Superior temporal gyrus (tissue), 1 donor: ENCODE data around the gene SOBP.

ENCODE experiments used
- DNase-seq: peaks from one replicate; pipeline ENCODE4 v3.0.0-alpha.2; 2016; ENCODE audit errors: extremely low spot score

Gene SOBP

GRCh38 chr6:107523794-107524193 lies 33.9 kb downstream of the SOBP start:
- no peak for DNase-seq

- no peak for DNase-seq
Observed at GRCh38 chr6:107524626-107525025, 34.7 kb downstream of the SOBP start.

GRCh38 chr6:107531868-107532267 lies 42.0 kb downstream of the SOBP start:
- DNase-seq = no peak

DNA sequence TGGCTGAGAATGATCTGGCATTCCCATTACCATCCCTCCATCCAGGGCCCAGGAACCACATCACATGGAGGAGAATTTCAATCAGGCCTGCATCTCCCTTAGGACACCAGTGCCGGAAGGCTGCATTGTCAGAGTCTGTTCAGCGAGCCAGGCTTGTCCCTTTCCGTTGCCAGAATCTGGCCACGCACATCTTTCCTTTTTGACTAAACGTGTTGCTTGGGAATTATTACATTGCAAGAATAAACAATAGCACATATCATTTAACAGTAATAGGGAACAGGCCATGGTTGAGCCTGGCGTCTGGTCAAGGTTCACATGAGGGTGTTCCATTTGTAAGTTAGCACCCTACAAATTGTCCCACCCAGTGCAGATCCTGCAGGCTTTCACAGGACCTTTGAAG lies 42.8 kb downstream of the SOBP start:
- DNase-seq = no peak

DNA sequence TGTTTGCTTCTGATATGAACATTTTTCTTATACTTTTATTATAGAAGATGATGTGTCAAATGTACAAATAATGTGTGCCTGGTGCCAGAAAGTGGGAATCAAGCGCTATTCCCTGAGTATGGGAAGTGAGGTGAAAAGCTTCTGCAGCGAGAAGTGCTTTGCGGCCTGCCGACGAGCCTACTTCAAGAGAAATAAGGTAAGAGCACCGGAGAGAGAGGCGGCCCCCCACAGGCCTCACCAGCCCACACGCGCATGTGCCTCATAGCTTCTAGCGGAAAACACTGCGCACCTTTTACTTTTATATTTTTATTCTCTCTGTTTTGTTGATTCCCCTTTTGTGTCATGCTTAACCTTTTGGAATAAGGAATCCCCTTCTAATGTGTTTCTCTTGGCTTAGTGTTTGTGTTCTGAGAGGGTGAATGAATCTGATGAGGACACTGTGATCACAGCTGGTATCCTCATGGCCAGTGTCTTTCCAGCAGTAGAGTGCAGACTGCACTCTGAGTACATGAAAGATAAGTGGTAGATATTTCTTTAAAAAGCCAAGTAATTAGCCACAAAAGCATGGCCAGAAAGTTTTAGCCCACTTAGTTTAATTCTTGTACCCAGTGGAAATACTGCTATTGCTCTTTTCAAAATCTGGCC lies 43.6 kb downstream of the SOBP start:
- no peak for DNase-seq

DNA sequence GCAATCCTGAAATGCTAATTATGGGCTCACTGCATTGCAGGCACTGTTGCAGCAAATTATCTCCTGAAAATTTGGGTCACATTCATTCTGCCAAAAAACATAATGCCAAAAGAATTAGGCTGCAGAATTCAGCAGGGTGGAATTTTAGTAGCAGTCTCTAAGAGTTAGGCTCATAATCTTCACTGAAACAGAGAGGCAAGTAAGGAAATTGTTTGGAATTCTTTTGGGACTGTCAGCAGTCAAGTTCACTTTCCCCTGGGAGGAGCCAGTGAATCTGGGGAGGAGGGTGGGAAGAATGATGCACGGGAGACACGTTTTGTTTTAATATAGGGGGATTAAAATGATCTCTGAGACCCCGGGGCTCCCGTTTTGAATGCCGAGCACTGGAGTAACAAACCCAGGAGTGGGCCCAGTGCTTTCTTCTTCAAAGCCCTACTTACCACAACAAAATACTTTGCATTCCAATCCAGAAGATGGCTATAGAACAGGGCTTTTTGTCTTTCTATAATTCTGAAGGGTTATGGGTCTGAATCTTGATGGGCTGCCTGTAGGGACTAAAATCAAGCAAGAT lies 44.7 kb downstream of the SOBP start:
- DNase-seq = no peak

- no peak for DNase-seq
Observed at GRCh38 chr6:107535626-107536025, 45.7 kb downstream of the SOBP start.

DNA sequence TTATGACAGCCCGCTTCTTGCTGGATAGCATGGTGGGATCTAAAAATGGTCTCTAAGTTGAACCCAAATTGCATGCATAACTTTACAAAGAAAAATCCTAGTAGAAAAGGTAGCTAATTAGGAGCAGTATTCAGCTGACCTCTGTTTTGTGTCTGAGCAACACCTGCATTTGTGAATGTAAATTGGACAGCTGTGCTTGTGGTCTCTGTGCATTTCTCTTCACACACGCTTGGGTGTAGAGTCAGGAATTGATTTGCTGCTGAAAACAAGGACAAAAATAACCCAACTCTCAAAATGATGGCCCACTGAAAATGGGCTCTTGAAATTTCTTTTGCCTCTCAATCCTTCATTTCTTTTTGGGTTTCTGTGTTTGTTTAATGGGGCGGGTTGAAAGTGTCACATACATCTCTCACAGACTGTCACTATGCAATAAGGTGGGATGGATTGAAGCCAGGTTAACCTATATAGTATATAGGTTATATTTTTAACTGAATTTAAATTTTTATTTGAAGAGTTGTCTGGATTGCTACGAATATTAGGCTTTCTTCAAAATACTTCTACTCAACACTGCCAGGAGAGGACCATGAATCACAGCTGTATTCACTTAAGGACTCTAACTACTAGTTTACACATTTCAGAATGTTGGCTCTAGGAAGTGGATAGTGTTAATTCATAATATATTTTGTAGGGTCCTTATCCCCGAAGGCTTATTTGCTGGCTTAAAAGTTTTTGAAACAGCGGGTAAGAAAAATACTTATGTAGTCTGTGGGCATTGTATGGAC lies 46.5 kb downstream of the SOBP start:
- DNase-seq = no peak

DNA sequence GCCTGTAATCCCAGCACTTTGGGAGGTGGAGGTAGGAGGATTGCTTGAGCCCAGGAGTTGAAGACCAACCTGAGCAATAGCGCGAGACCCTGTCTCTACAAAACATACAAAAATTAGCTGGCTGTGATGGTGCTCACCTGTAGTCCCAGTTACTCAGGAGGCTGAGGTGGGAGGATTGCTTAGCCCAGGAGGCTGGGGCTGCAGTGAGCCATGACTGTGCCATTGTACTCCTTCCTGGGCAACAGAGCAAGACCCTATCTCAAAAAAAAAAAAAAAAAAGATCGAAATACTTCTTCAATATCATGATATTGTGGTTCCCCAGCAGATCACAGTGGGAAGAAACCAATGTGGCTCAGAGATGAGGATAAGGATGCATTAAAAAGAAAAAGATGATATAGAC lies 47.6 kb downstream of the SOBP start:
- DNase-seq = no peak

DNA sequence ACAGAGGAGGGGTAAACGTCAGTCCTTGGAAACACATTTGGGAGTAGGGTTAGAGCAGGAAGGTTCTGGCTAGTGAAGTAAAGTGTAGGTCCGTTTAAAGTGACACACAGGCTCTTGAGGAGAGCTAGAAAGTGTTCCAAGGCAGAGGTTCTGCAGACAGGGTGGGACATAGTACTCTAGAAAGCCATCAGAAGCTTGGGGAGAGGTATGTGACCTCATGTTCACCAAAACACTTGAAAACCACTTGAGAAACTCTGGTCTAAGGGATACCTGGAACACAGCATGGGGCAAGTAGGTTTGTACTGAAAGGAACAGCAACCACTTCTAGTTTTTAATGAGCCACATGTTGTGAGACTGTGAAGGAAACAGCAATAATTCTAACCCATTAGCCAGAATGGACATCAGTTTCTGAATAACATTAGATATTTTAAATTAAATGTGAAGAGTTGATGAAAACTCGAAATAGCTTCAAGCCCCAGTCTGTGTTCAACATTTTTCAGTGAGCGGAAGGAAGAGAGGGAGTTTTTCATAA lies 49.0 kb downstream of the SOBP start:
- no peak for DNase-seq

- no peak for DNase-seq
Observed at GRCh38 chr6:107539409-107539808, 49.5 kb downstream of the SOBP start.

DNA sequence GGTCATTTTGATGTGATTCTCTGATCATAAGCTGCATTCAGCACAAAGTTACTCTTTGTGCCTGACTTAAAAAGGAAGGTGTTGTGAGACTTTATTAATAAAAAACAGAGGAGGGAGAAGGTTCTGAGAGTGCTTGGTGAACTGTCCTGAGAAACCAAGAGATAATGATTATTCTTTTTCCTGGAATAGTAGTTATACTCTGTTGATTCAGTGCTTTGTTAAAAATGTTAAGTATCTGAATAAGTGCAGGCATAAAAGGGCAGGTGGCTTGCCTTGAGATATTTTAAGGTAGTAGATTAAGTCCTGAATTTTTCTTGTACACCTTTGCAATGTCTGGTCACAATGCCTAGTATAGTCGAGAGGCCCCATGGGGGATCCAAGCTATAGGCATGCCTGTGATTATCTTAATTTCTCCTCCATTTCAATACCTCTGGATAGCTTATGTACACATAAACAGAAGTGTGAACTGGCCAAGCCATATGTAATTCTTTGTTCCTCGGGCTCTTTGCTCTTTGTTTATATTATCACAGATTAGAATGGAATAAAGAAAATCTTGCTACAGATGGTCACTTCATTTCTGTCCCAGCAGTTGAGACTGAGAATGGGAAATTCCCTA lies 50.0 kb downstream of the SOBP start:
- no peak for DNase-seq

DNA sequence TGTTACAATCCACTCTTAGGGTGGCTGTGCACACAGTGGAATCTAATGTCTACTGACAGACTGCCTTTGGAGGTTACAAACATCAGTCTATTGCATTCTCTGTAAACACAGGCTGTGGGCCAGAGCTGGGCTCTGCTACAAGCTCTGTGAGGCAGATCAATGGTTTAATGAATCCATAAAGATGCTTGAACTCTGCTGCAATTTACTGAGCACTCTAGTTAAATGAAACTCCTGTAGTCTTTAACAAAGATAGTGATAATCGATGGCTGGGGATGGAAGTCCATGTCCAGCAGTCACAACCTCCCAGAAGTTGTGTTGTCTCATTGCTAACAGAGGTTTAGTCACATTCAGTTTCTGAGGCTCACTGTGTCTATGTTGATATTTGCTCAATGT lies 50.5 kb downstream of the SOBP start:
- no peak for DNase-seq

DNA sequence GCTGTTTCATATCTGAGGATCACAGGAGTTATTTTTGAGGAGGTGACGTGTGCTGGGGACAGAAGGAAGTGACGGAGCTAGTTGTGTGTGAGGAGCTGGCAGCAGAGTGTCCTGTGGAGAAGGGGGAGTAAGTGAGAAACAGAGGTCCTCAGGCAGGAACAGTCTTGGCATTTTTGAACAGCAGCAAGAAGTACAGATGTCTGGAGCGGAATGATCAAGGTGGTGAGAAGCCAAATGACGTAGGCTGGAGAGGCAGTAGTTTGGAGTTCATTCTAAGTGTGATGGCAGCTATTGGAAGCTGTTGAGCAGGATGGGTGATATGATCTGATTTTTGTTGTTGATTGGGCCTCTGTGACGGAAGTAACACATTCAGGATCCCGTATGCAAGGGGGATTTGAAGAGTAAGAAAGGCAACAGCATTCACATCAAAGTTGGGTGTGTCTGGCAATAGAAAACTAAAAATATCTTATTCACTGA lies 52.3 kb downstream of the SOBP start:
- no peak for DNase-seq

GRCh38 chr6:107543088-107543487 lies 53.2 kb downstream of the SOBP start:
- DNase-seq = no peak

DNA sequence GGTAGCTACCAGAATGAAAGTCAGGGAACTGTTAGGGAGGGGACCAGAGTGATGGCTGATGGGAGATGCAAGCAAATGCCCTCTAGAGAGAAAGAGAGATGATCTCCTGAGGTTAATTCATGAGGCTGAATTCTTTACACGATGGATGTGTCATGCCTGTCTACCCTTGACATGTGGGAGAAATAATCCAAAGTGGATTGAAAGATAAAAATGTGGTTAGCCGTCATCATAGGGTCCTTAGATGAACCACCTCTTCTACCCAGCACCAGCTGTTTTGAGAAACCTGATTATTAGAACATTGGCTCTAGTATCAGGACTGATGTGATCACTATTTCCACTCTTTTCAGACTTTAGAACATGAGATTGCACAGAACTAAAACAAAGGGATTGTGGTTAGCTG lies 53.6 kb downstream of the SOBP start:
- DNase-seq = no peak

- no peak for DNase-seq
Observed at GRCh38 chr6:107545763-107546162, 55.8 kb downstream of the SOBP start.

DNA sequence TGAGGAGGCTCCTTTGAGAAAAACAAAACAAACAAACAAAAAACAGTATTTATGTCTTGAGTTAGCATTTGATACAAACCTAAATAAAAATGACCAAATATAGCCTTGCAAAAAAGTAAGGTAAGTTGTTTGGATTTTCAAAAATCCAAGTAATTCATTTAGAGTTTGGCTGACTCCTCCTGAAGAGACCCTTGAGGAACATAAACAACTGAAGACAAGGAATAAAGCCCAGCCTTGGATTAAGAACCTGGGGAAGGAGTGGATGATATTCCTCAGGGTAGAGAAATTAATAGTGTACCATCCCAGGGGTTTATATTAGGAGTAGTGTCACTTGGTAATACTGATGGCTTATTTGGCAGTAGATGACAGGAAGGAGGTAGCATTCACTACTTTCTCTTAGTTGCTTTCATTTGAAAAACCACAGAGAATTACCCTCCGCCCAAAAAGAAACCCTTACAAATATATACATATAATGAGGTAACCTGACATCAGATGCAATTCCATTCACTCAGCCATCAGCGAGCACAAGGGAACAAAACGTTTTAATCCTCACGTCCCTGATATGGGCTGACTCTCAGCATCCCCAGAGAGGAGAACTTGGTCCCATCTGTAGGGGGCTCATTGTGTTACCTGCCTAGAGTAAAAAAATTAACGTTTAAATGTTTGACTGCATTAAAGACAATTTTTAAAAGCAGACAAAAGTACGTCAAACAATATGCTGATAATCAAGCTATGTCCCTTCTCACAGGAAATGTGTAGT lies 57.0 kb downstream of the SOBP start:
- DNase-seq = no peak

DNA sequence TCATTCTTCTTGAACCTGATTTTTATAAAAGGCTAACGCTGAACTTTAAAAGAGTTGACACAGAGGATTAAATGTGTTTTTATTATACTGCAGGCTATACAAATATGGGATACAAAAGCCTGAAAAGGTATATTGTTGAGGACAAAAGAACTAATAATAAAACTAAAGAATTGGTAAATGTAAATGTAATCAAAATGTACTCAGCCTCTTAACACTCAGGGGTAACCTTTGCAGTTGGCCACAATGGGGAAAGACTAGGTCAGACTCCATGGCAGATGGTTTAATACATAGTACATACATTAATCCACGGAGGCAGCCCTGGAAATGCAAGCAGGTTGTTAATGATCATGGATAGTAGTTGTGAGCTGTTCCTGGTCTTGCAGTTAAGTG lies 57.5 kb downstream of the SOBP start:
- DNase-seq = no peak

DNA sequence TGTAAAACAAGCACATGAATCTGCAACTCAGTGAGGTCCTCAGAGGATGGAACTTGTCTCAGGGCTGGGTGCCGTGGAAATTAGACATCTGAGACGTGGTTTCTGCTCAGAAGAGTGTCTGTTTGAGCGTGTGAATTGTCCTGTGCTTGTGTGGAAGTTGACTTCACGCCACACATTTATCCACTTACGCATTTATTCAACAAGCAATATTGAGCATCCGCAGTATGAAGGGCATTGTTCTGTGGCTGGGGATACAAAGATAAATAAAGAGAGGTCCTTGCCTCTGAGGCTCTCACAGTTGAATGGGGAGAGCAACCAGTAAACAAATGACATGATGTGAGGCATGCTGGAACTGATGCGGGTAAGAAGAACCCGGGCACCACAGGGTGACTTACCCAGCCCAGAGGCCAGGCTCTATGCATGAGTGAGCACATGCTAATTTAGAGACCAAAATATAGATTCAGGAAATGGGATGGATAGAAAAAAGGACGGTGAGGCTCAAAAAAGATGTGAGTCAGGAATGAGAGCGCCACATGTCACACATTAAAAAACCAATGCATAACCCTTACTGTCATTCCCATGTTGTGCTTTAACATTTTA lies 60.4 kb downstream of the SOBP start:
- DNase-seq = peak; percentile 73

DNA sequence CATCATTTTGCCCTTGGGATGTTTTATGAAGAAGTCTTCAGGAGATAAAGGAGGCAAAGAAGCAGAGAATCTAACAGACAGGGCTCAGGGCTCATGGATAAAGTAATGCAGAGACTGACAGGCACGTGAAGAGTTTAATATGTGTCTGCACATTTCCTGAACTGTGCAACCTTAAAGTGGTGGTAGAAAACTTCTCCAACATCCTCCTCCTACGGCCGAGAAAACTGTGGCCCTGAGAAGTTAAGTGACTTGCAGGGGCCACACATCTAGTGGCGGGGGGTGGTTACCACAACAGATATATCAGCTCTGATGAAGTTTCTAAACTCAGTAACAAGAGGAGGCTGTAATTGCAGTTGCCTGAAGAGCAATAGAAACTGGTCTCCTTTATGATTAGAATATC lies 61.0 kb downstream of the SOBP start:
- no peak for DNase-seq
